ENCODE measurements around the gene ACOXL.

ACOXL gene

DNA sequence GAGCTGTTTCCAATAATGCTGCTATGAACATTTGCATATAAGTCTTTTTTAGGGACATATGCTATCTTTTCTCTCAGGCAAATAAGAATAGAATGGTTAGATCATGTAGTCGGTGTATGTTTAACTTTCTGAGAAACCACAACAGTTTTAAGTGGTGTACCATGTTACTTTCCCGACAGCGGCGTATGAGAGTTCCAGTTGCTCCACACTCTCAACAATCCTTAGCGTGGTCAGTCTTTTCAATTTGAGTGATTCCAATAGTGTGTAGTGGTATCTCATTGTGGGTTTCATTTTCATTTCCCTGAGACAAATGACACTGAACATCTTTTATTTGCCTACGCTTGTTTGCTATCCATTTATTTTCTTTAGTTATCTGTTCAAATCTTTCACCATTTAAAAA, 149.5 kb downstream of the ACOXL start:
- no peak for DNase-seq

DNA sequence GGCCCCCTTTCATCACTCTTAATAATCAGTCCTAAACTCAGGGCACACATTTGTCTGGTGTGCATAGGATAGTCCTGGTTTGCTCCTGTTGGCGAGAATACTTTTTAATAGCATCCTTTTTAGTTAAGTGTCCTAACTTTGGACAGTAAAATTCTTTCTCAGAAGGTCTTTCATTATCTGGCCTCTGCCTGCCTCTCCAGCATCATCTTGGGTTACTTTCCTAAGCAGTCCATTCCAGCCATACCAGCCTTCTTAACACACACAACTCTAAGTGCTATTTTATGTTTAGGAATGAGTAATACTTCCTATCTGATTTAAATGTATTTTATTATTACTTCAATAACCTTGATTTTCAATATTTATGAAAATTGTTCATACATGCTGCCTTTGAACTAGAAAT, 151.0 kb downstream of the ACOXL start:
- DNase-seq: no peak

DNA sequence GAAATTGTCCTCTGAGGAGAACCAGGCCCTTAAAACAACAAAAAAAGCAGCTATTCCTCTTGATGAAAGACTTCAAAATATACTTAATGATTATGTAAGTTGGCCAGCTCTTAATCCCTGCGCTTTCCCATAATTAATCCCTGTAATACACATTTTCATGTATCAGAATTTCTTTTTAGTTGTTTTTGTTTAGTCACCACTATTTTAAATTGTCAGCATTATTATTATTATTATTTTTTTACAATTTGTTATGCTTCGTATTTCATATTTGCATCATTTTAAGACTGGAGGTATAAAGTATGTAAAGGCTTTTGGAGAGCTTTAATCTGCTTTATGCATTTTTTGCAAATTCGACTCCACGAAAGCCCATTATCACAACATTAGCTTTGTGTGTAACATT, 152.9 kb downstream of the ACOXL start:
- no peak for DNase-seq

DNA sequence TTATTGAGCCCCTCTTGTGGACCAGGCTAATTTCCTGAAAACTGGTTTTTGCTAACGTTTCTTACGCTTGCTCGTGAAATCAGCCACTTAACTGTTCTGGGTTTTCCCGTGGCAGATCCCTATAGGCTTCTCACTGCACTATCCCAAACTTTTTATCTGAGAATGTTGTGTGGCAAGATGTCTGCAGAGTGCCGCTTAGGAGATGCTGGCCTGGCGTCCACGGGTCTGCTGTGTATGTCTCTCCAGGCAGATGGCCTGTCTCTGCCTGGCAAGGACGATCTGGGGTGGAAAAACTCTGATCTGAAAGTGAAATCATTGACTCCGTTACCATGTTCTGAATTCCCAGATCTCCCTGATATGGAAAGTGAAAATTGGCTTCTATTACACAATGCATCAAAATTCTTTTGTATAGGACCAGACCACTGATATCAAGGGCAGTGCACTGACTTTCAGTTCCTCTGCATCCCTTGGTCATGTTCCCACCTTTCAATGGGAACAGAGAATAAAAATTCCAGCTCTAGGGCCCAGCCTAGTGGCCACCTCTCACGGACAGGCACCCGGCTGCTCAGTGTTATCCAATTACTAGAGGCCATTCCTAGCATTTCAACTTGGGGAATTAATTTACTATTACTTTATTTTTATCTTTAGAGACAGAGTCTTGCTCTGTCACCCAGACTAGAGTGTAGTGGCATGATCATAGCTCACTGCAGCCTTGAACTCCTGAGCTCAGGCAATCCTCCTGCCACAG, 154.6 kb downstream of the ACOXL start:
- DNase-seq: no peak

DNA sequence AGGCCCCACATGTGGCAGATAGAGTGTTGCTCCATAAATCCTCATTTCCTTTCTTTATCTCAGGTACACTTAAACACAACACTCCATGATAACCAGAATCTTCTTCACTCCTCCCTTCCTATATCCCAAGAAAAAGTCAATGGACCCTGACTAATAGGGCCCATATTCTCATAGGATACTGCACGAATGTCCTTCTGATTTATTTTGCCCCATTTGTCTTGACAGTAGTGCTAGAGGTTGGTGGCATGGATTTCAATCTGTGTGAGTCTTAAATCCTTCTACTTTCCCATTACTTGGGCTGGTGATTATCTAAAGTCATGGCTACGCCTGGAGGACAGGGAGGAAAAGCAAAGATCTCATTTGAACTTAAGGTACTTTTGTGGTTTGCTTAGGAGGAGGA, 156.0 kb downstream of the ACOXL start:
- DNase-seq: no peak

DNA sequence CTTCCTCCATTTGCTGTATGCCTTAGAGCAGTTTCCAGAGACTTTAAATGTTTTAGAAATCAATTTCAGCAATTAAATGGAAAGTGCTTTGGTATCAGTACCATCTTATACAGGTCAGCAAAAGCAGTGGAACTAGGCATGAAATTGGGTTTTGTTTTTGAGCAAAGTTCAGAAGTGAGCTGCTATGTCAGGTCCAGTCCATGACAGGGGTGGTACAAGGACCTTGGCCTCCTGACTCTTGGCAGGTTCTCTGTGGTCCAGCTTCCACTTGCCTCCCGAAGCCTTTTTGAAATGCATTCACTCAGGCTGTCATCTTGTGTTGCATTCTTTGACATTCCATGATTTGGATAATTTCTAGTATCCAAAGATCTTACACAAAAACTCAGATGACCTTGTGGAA, 159.3 kb downstream of the ACOXL start:
- DNase-seq: no peak

DNA sequence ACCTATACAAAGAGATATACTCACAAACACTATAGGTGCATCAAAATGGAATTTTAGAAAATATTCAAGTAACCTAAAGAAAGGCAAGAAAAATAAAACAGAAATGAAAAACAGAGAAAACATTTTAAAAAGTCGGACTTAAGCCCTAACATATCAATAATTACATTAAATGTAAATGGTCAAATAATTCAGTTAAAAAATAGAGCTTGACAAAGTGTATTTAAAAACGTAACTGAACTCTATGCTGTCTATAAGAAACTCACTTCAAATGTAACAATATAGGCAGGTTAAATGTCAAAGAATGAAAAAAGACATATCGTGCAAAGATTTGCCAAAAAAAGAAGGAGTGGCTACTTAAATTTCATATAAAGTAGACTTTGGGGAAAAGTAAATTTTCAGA, 163.9 kb downstream of the ACOXL start:
- DNase-seq: no peak

DNA sequence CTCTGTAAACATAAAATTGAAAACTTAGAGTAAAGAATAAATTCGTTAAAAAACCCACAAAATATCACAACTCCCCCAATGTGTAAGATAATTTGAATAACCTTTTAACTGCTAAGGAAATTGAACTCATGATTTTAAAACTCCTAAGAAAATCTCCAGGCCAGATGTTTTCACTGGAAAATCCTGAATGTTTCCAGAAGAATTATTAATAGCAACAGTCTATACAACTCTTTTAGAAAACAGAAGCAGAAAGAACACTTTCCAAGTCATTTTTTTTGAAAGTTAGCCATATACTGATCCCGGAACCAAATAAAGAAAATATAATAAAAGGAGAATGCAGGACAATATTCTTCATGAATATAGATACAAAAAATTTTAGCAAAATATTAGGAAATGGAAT, 165.6 kb downstream of the ACOXL start:
- no peak for DNase-seq

DNA sequence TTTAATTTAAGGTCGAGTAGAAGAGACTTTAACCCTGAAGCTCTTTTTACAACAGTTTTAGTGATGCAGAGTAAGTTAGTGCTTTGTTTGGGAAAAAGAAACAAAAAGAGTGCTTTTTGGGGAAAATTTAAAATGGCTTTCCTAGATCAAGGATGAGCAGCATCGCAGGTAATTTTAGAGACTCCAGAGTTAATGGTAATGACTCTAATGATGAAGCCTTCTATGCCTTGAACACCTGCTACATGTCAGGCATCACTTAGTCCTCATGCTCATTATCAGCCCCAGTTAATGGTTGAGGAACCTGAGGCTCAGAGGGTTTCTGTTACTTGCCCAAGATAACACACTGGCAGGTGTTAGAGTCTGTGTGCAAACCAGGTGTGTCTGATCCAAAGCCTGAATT, 167.8 kb downstream of the ACOXL start:
- DNase-seq: no peak

DNA sequence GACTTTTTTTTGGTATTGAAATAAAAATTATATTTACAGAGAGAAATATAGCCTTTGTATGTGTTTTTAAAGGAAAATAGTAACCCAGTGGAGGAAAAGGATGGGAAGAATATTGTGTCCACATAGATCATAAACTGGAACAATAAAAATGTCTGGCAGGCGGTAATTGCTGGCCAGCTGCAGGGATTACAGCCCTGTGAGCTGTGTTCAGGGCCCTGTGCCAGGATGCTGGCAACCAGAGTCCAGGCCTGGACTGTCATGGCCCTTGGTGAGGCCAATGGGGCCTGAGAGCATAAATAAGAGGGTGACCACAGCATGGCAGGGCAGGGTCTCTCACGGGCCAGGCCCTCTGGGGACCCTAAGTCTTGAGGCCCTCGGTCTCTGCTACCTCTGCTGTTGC, 171.2 kb downstream of the ACOXL start:
- no peak for DNase-seq

DNA sequence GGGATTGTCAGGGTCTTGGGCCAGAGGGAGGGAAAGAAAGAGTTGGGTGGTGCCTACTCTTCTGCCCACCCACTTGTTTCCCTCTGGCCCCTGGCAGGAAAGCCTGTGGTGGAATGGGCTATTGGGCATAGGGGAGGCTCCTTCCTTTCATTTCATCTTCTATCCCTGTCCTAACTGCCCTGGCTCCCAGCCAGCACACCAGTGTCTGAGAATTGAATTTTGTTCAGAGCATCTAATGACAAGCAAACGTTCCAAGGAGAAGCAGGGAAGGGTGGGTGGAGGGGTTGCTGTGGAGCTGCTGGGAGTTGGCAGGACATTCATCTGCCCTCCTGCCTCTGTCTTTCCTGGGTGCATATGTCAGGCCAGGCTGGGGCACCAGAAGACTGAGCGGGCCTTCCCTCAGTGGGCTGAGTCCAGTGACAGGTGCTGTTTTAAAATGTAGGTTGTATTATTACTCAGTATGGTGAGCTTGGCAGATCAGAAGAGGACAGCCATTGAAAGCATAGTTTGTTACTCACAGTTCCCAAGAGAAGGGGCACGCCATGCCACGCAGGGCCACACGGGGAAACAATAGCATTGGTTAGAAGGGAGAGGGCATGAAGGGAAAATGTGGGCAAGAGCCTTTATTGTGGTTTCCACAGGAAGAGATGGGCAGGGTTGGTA, 171.9 kb downstream of the ACOXL start:
- DNase-seq: no peak

DNA sequence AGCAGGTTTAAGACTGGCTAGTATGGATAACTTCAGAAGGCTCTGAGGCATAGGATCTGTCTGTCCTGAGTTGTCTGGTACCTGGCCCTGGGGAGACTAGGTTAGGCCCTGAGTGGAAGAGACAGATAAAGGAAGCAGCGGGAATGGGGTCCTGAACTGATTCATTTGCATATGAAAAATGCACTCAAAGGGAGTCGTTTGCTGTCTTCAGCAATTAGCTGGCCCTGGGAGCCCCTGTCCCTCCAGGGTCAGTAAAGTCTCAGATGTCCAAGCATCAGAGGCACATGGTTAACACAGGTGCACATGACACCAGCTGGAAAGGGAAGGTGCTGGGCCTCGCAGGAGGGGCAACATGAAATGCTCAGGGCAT, 172.4 kb downstream of the ACOXL start:
- DNase-seq: no peak

DNA sequence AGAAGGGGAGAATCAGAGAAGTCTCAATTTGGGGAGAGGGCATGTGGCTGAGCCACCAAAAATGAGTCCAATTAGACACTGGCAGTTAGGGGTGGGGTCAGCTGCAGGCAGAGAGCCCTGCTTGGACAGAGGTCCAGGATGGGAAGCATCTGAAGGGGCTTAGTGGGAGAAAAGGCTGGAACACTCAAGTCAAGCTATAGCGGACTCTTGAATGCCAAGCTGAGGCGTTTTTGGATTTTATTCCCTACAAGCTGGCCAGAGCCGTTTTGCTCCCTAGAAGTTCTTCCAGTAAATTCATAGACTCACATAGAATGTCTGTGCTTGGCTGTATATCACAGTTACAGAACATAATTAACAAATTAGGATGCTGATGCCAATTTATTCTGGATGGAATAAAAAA, 172.8 kb downstream of the ACOXL start:
- no peak for DNase-seq

DNA sequence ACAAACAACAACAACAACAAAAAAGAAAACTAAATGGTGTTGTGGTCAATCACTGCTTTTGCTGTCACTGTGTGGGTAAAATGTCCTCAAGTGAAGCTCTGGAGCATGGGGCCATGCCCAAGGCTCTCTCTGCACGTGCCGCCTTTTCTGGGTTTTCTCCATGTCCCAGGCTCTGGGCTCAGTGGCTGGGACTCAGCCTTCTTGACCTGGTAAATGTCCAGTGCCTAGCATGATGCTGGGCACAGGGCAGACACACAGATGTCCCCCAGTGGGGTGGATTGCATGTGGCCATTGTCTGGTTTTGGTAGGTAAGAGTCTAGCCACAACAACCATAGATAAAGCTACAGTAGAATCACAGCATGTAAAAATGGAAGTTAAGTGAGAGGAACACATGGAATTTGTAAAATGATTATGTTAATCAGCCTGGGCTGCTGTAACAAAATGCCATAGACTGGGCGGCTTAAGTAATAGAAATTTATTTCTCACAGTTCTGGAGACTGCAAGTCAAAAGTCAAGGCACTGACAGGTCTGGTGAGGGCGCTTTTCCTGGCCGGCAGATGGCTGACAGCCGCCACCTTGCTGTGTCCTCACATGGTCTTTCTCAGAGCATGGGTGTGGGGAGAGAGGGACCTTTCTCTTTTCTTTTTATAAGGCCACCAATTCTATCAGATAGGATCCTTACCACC, 174.4 kb downstream of the ACOXL start:
- no peak for DNase-seq

DNA sequence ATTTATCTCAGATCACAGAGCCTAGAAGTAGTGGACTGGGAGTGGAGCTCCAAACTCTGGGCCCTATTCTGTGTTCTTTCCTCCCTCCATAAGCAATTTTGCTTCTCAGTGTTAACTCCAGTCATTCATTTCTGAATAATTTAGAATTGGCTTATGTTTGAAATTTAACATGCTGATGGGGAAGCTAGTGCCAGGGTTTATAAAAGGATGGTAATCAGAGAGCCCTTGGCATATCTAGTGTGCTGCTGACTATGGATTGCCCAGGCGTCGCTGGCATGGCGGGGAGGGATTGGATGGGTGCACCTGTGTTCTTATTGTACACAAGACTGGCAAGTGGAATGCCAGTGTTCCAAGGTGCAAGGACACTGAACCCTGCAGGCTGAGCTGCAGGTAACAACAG, 177.1 kb downstream of the ACOXL start:
- DNase-seq: no peak

DNA sequence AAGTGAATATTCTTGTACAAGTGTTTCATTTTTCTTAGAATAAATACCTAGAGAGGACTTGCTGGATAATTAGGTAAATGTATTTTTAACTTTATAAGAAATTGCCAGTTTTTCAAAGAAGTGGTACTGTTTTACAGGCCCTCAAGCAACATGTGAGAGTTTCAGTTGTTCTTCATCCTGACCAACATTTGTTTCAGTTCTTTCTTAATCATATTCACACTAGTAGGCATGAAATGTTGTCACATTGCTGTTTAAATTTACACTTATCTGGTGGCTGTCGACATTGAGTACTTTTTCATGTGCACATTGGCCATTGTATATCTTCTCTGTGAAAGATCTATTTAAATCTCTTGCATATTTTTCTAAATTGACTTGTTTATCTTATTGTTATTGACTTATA, 178.1 kb downstream of the ACOXL start:
- no peak for DNase-seq

DNA sequence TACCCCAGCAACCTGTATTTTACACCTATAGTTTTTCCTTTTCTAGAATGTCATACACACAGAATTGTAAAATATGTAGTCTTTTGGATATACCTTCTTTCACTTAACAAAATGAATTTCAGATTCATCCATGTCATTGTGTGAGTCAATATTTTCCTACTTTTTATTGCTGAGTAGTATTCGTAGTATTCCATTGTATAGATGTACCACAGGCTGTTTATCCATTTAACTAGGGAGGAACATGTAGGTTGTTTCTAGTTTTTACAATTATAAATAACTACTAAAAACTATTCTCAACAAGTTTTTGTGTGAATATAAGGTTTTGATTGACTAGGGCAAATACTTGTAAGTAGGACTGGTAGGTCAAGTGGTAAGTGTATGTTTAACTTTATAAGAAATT, 187.4 kb downstream of the ACOXL start:
- DNase-seq: no peak

DNA sequence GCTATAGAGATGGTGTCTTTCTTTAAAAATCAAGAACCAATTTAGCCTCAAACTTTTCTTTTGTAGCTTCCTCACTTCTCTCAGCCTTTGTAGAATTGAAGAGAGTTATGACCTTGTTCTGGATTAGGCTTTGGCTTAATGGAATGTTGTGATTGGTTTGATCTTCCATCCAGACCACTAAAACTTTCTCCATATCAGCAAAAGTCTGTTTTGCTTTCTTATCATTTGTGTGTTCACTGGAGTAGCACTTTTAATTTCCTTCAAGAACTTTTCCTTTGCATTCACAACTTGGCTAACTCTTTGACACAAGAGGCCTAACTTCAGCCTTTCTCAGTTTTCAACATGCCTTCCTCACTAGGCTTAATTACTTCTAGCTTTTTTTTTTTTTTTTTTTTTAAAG, 193.1 kb downstream of the ACOXL start:
- no peak for DNase-seq

DNA sequence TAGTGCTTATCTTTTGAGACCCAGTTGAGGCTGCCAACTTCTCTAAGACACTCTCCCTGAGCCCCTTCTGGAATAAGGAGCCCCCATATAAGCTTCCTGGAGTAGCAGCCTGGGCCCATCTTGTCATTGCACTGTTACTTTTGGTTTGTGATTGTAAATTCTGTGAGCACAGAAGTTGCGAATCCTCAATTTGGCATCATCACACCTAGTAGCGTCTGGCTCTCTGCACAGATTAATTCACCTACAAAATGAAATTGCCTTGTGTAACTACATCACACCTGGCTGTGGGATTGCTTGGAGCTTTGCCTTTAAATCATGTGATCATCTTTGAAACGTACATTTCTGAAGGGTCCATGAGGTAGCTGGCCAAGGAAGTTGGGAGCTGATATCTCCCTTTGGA, 195.2 kb downstream of the ACOXL start:
- no peak for DNase-seq

DNA sequence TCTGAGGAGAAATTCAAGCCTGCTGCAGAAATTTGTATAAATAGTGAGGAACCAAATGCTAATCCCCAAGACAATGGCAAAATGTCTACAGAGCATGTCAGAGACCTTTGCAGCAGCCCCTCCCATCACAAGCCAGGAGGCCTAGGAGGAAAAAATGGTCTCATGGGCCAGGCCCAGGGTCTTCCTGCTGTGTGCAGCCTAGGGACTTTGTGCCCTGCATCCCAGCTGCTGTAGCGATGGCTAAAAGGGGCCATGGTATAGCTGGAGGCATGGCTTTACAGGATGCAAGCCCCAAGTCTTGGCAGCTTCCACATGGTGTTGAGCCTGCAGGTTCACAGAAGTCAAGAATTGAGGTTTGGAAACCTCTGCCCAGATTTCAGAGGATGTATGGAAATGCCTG, 197.2 kb downstream of the ACOXL start:
- DNase-seq: no peak

DNA sequence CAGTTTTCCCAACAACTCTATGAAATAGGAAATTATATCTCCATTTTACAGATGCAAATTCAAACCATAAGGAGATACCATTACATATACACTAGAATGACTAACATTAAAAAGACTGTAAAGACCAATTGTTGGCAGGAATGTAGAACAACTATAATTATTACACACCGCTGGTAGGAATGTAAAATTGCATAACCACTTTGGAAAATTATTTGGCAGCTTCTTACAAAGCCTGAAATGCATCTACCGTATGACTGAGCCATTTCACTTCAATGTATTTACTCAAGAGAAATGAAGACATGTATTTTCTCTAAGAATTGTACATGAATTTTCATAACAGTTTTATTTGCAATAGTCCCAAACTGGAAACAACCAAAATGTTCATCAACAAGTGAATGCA, 199.3 kb downstream of the ACOXL start:
- DNase-seq: peak; percentile 38

DNA sequence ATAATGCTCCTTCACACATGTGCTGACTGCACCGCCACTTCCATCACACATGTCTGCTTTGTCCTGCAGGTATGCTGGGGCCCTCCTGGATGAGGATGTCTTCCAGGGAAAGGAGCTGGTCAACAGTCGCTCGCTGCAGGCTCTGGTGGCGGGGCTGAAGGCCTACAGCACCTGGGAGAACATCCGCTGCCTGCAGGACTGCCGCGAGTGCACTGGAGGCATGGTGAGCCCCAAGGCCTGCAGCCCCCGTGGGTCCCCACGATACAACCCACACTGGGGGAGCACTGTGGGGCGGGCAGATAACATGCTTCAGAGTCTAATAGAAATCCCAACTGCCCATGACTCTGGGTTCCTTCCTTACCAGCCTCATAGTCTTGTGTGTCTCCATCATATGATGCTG, 201.0 kb downstream of the ACOXL start:
- no peak for DNase-seq

DNA sequence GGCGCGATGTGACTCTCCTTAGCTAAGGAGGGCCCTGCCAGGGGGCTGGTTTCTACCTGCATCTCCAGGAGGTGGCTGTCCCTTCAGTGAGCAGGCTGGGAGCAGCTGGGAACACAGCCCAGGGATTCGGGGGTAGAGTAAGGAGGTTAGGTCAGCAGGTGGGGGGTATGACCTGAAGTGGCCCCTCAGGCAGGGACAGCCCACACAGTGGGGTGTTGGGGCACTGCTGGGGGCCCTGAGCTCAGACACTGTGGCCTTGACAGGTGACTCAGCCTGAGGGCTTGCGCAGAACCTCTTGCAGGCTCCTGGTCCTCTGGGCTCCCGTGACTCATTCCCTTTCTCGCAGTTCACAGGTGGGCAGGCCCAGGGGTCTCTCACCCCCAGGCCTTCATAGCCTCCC, 202.6 kb downstream of the ACOXL start:
- no peak for DNase-seq

DNA sequence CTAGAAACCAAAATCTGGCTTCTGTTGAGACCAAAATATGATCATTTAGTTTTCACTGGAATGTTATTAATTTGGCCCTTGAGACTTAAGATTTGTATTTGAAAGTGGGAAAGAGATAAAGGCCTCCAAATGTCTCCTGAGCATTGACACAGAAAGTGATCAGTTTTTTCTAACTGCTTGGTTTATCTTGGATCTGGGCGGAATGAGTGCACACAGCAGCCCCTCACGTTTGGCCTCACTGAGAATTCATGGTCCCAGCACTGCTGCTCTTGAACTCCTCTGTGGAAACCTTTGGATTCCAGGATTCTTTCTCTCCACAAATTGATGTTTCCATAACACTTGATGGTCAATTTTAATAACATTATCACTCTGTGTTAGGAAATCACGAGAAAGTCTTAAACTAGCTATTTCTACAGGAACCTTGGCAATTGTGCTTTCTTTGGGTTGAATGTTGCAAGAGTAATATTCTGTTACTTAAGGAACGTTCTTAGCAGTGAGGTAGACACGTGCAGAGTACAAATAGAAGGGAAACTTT, 208.1 kb downstream of the ACOXL start:
- no peak for DNase-seq

Data from HCEC 1CT (cell line).